SK-N-SH (cell line): ENCODE results near the gene NR2C2AP. TPM values are rescaled to one million over a fixed set of nuclear protein-coding genes. Genes with fewer than 3 reads are reported as not detected.

Experiments used
- CTCF ChIA-PET: fragments of 300-600, 350-600 bp; formaldehyde crosslinking; extraction: SDS; loops from one replicate; lab custom pipeline; 2021; lab: Yijun Ruan, JAX
- POLR2A ChIA-PET: fragments of 350-600 bp; sonication (Branson Sonifier 250); formaldehyde crosslinking; extraction: SDS; loops from one replicate; lab custom pipeline; 2020; ENCODE audit warnings: antibody characterized with exemption, inconsistent platforms; lab: Yijun Ruan, JAX
- DNase-seq: peaks from one replicate; pipeline ENCODE4 v3.0.0; 2012
- H2AFZ ChIP-seq: fragments of 200-600 bp; sonication (generic); 2 replicates; pipeline ENCODE4 v1.8.1; 2016; ENCODE audit warnings: antibody characterized with exemption, mild to moderate bottlenecking, low read depth
- H3F3A ChIP-seq: fragments of 200-600 bp; sonication (generic); replicated peaks from 2 replicates; pipeline ENCODE3; 2016; ENCODE audit warnings: antibody characterized with exemption, mild to moderate bottlenecking; ENCODE audit not compliant: insufficient read depth
- H3K27ac ChIP-seq, 2 experiments: fragments of 200-500 bp in 1 of 2; fragments of 200-600 bp in 1 of 2; sonication (Bioruptor generic) in 1 of 2; sonication (generic), shearing (Covaris generic) in 1 of 2; 2 replicates each; pipeline versions ENCODE4 v1.5.1 to v1.6.1; 2014 to 2016; ENCODE audit warnings: low read depth in 2 of 2, inconsistent platforms in 1 of 2, low read length in 1 of 2, mild to moderate bottlenecking in 1 of 2, mixed read lengths in 1 of 2
- H3K27me3 ChIP-seq: fragments of 200-600 bp; sonication (generic), shearing (Covaris generic); 2 replicates; pipeline ENCODE4 v1.6.1; 2016; ENCODE audit warnings: mixed run types; ENCODE audit not compliant: insufficient read depth
- H3K36me3 ChIP-seq, 2 experiments: fragments of 200-500 bp in 1 of 2; fragments of 200-600 bp in 1 of 2; sonication (Bioruptor generic) in 1 of 2; sonication (generic) in 1 of 2; replicated peaks in 1 of 2; 2 replicates each; pipeline versions ENCODE3 to v1.5.1; 2014 to 2016; ENCODE audit warnings: low read length in 1 of 2, mild to moderate bottlenecking in 1 of 2; ENCODE audit not compliant: insufficient read depth in 2 of 2, control insufficient read depth in 1 of 2
- H3K4me1 ChIP-seq, 2 experiments: fragments of 200-500 bp in 1 of 2; fragments of 200-600 bp in 1 of 2; sonication (Bioruptor generic) in 1 of 2; sonication (generic), shearing (Covaris generic) in 1 of 2; 2 replicates each; pipeline versions ENCODE4 v1.5.1 to v1.6.1; 2014 to 2016; ENCODE audit warnings: low read depth in 1 of 2, low read length in 1 of 2, mixed run types in 1 of 2; ENCODE audit not compliant: insufficient read depth in 2 of 2, control insufficient read depth in 1 of 2
- H3K4me2 ChIP-seq: fragments of 200-600 bp; sonication (generic), shearing (Covaris generic); 2 replicates; pipeline ENCODE4 v1.6.1; 2017; ENCODE audit warnings: mixed run types
- H3K4me3 ChIP-seq, 2 experiments: fragments of 200-500 bp in 1 of 2; fragments of 200-600 bp in 1 of 2; sonication (Bioruptor generic) in 1 of 2; sonication (generic), shearing (Covaris generic) in 1 of 2; 2 replicates each; pipeline versions ENCODE4 v1.5.1 to v1.8.1; 2014 to 2016; ENCODE audit warnings: low read depth in 2 of 2, inconsistent platforms in 1 of 2, low read length in 1 of 2, mild to moderate bottlenecking in 1 of 2, mixed read lengths in 1 of 2, moderate library complexity in 1 of 2
- H3K79me2 ChIP-seq: fragments of 200-600 bp; sonication (generic); 2 replicates; pipeline ENCODE4 v1.8.1; 2017; ENCODE audit warnings: mild to moderate bottlenecking; ENCODE audit not compliant: insufficient read depth
- H3K9ac ChIP-seq: fragments of 200-600 bp; sonication (generic); 2 replicates; pipeline ENCODE4 v1.6.1; 2017; ENCODE audit warnings: mixed run types
- H3K9me2 ChIP-seq: fragments of 200-600 bp; sonication (generic); 2 replicates; pipeline ENCODE4 v1.6.1; 2017; ENCODE audit warnings: mixed run types
- H3K9me3 ChIP-seq: fragments of 200-600 bp; sonication (generic); 2 replicates; pipeline ENCODE4 v1.6.1; 2017; ENCODE audit warnings: mixed run types, mild to moderate bottlenecking, moderate library complexity
- H4K20me1 ChIP-seq: fragments of 200-600 bp; sonication (generic); 2 replicates; pipeline ENCODE4 v1.6.1; 2017; ENCODE audit warnings: mild to moderate bottlenecking, mixed run types; ENCODE audit not compliant: insufficient read depth
- CHD2 ChIP-seq: fragments of 150-350 bp; IDR thresholded peaks from 2 replicates; pipeline ENCODE4 v1.6.1; 2018; ENCODE audit warnings: low read length; ENCODE audit not compliant: partially characterized antibody
- ELF1 ChIP-seq: IDR thresholded peaks from 2 replicates; pipeline ENCODE4 v1.4.0; 2012
- EP300 ChIP-seq, 2 experiments: IDR thresholded peaks; 2 replicates each; pipeline versions ENCODE4 v1.4.0 to v1.6.1; 2012; ENCODE audit warnings: borderline replicate concordance in 1 of 2, low read depth in 1 of 2, low read length in 1 of 2
- FOSL2 ChIP-seq: IDR thresholded peaks from 2 replicates; pipeline ENCODE4 v1.4.0; 2012; ENCODE audit warnings: low read depth, mild to moderate bottlenecking, moderate library complexity, borderline replicate concordance
- GABPA ChIP-seq: IDR thresholded peaks from 2 replicates; pipeline ENCODE4 v1.4.0; 2012; ENCODE audit warnings: low read depth, mild to moderate bottlenecking
- GATA2 ChIP-seq: sonication (generic); formaldehyde crosslinking; IDR thresholded peaks from 2 replicates; pipeline ENCODE4 v1.5.0; 2020; ENCODE audit warnings: mild to moderate bottlenecking, missing genetic modification reagents
- JUND ChIP-seq: IDR thresholded peaks from 2 replicates; pipeline ENCODE4 v1.4.0; 2012
- MAX ChIP-seq: IDR thresholded peaks from 2 replicates; pipeline ENCODE4 v1.4.0; 2012; ENCODE audit warnings: low read depth
- MEF2A ChIP-seq: IDR thresholded peaks from 2 replicates; pipeline ENCODE4 v1.4.0; 2012; ENCODE audit warnings: low read depth, borderline replicate concordance
- MXI1 ChIP-seq: IDR thresholded peaks from 2 replicates; pipeline ENCODE4 v1.6.1; 2012; ENCODE audit warnings: mild to moderate bottlenecking, low read depth, low read length, improper control_type of control experiment
- NRF1 ChIP-seq: IDR thresholded peaks from 2 replicates; pipeline ENCODE4 v1.6.1; 2012; ENCODE audit warnings: low read depth, mild to moderate bottlenecking, low read length
- PBX3 ChIP-seq: IDR thresholded peaks from 2 replicates; pipeline ENCODE4; 2012
- POLR2AphosphoS5 ChIP-seq: IDR thresholded peaks from 2 replicates; pipeline ENCODE4 v1.6.1; 2012; ENCODE audit warnings: low read depth, low read length
- RAD21 ChIP-seq: IDR thresholded peaks from 2 replicates; pipeline ENCODE4 v1.6.1; 2012; ENCODE audit warnings: mild to moderate bottlenecking, low read length
- SIN3A ChIP-seq: IDR thresholded peaks from 2 replicates; pipeline ENCODE4 v1.6.1; 2012; ENCODE audit warnings: low read depth, mild to moderate bottlenecking, low read length, moderate library complexity, borderline replicate concordance
- TAF1 ChIP-seq: IDR thresholded peaks from 2 replicates; pipeline ENCODE4 v1.6.1; 2012; ENCODE audit warnings: low read depth, mild to moderate bottlenecking, low read length, moderate library complexity, borderline replicate concordance
- WGBS: methylation state at CpG from one replicate; pipeline ENCODE4 v1.1.6; 2017; ENCODE audit warnings: low lambda C conversion rate; 5-methylcytosine and 5-hydroxymethylcytosine counted together
- polyA plus RNA-seq, 3 experiments: library from polyadenylated mRNA; depleted of rRNA; stranded (reverse); fragments of >200 nt; gene quantifications; 2 replicates each; pipeline ENCODE4 v1.2.3, GENCODE V29; 2012
- TF ChIP-seq, protein P1 (sequence below): IDR thresholded peaks from 2 replicates; pipeline ENCODE4 v1.4.0; 2012; ENCODE audit warnings: low read depth, borderline replicate concordance
- TF ChIP-seq, protein P2 (sequence below): IDR thresholded peaks from 2 replicates; pipeline ENCODE4 v1.4.0; 2012; ENCODE audit warnings: low read depth, borderline replicate concordance
- TF ChIP-seq, protein P3 (sequence below): fragments of 200-600 bp; sonication (generic); IDR thresholded peaks from 2 replicates; pipeline ENCODE4 v1.6.1; 2017; ENCODE audit warnings: antibody characterized with exemption, mild to moderate bottlenecking, moderate library complexity

The NR2C2AP gene, protein sequence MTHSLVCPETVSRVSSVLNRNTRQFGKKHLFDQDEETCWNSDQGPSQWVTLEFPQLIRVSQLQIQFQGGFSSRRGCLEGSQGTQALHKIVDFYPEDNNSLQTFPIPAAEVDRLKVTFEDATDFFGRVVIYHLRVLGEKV
- polyA plus RNA-seq (2012; rRNA removed), result 21.2 and 21.9 TPM in 2 replicates
- polyA plus RNA-seq (2012; cell fraction: cytosol; rRNA removed), result 14.0 and 17.5 TPM in 2 replicates
- 32.1 and 33.6 TPM in 2 replicates for polyA plus RNA-seq (2012; cell fraction: nucleus; rRNA removed)

GRCh38 chr19:19203012-19203856 is at the start of gene NR2C2AP:
NR2C2AP (minus strand) TSS chr19:19203414; CDS start chr19:19203060, 354 bp downstream.
- H3K9me3 ChIP-seq, result no peaks in the 10 kb centered on the region

More at GRCh38 chr19:19203012-19203856, at the start of gene NR2C2AP:
- ChIA-PET POLR2A (interaction anchor here (0.6 to 1.7 kb wide), 4 partner anchors 9 to 105 kb away, joined by 3 to 10 read pairs (median 4); partner anchors contain the start of genes BORCS8, NCAN and RFXANK), CTCF (interaction anchor here (0.6 to 1.2 kb wide), 4 partner anchors 11 to 287 kb away, joined by 3 read pairs; partner anchors contain the start of genes BORCS8 and RFXANK)
- Histone ChIP-seq H3K4me2 (peak within 1 kb of the TSS; percentile 93), H3K79me2 (peaks cover 21% of the 10 kb centered on the region; the same call in 1 of the 2 replicates), H3K36me3 (peaks cover 0 to 23% of the 10 kb centered on the region in 2 experiments), H3K4me1 (peaks cover 0 to 11% of the 10 kb centered on the region in 2 experiments; a peak in 1 of 4 replicates), H2AFZ (peak within 1 kb of the TSS; percentile 78), H3K4me3 (peak within 1 kb of the TSS; percentile 65 to 79), H4K20me1 (no peaks in the 10 kb centered on the region), H3K27ac (peak within 1 kb of the TSS; percentile 33 to 51; a peak in 3 of 4 replicates), H3K9ac (peak within 1 kb of the TSS; percentile 88), H3K9me2 (no peaks in the 10 kb centered on the region), H3K27me3 (no peaks in the 10 kb centered on the region), H3F3A (peaks cover 3% of the 10 kb centered on the region)
- TF ChIP-seq SIN3A (0 out of 2 replicates have a peak, but pooled peaks have one; percentile 35), EP300 (IDR thresholded peaks at IDR 0.05; ENCODE audit: borderline replicate concordance in 1 of 2, low read depth in 1 of 2, low read length in 1 of 2) (no peak), FOSL2 (0 out of 2 replicates have a peak, but pooled peaks have one; percentile 0), POLR2AphosphoS5 (peak; percentile 74; the same call in 1 of the 2 replicates), CHD2 (peak; percentile 33), MEF2A (no peak), GATA2 (CRISPR knock-in tag) (no peak), ELF1 (peak; percentile 79), MAX (peak; percentile 89), PBX3 (peak; percentile 34; the same call in 1 of the 2 replicates), RAD21 (no peak), JUND (no peak), GABPA (peak; percentile 57), MXI1 (peak; percentile 97), NRF1 (peak; percentile 78), TAF1 (no peak; the same call in 1 of the 2 replicates)
- TF ChIP-seq, protein P1, sequence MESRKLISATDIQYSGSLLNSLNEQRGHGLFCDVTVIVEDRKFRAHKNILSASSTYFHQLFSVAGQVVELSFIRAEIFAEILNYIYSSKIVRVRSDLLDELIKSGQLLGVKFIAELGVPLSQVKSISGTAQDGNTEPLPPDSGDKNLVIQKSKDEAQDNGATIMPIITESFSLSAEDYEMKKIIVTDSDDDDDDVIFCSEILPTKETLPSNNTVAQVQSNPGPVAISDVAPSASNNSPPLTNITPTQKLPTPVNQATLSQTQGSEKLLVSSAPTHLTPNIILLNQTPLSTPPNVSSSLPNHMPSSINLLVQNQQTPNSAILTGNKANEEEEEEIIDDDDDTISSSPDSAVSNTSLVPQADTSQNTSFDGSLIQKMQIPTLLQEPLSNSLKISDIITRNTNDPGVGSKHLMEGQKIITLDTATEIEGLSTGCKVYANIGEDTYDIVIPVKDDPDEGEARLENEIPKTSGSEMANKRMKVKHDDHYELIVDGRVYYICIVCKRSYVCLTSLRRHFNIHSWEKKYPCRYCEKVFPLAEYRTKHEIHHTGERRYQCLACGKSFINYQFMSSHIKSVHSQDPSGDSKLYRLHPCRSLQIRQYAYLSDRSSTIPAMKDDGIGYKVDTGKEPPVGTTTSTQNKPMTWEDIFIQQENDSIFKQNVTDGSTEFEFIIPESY, result no peak
- TF ChIP-seq, protein P2, sequence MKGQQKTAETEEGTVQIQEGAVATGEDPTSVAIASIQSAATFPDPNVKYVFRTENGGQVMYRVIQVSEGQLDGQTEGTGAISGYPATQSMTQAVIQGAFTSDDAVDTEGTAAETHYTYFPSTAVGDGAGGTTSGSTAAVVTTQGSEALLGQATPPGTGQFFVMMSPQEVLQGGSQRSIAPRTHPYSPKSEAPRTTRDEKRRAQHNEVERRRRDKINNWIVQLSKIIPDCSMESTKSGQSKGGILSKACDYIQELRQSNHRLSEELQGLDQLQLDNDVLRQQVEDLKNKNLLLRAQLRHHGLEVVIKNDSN, result peak; percentile 30; the same call in 1 of the 2 replicates
- TF ChIP-seq, protein P3, sequence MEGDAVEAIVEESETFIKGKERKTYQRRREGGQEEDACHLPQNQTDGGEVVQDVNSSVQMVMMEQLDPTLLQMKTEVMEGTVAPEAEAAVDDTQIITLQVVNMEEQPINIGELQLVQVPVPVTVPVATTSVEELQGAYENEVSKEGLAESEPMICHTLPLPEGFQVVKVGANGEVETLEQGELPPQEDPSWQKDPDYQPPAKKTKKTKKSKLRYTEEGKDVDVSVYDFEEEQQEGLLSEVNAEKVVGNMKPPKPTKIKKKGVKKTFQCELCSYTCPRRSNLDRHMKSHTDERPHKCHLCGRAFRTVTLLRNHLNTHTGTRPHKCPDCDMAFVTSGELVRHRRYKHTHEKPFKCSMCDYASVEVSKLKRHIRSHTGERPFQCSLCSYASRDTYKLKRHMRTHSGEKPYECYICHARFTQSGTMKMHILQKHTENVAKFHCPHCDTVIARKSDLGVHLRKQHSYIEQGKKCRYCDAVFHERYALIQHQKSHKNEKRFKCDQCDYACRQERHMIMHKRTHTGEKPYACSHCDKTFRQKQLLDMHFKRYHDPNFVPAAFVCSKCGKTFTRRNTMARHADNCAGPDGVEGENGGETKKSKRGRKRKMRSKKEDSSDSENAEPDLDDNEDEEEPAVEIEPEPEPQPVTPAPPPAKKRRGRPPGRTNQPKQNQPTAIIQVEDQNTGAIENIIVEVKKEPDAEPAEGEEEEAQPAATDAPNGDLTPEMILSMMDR, result no peak
- 4% methylated on average over 36 of the region's 60 CpGs for WGBS
- peak; percentile 98 for DNase-seq
